ENCODE results near the gene MTCL1.

The MTCL1 gene

GRCh38 chr18:8793445-8794155, 88.2 kb downstream of the MTCL1 start:
- DNase-seq (ENCODE audit: low read depth): no peak

GRCh38 chr18:8794156-8794933, 89.0 kb downstream of the MTCL1 start:
- no peak for DNase-seq (ENCODE audit: low read depth)

GRCh38 chr18:8794934-8795280, 89.6 kb downstream of the MTCL1 start:
- no peak for DNase-seq (ENCODE audit: low read depth)

- DNase-seq (ENCODE audit: low read depth): no peak
These were observed 90.4 kb downstream of the MTCL1 start for GRCh38 chr18:8795586-8796325.

- DNase-seq (ENCODE audit: low read depth): no peak
These were observed 91.8 kb downstream of the MTCL1 start for GRCh38 chr18:8797206-8797605.

- no peak for DNase-seq (ENCODE audit: low read depth)
These were observed 93.6 kb downstream of the MTCL1 start for GRCh38 chr18:8799001-8799400.

- no peak for DNase-seq (ENCODE audit: low read depth)
These were observed 94.5 kb downstream of the MTCL1 start for GRCh38 chr18:8799596-8800441.

- no peak for DNase-seq (ENCODE audit: low read depth)
These were observed 95.1 kb downstream of the MTCL1 start for GRCh38 chr18:8800445-8800844.

- no peak for DNase-seq (ENCODE audit: low read depth)
These were observed 95.5 kb downstream of the MTCL1 start for GRCh38 chr18:8800876-8801262.

GRCh38 chr18:8801263-8801901, 96.0 kb downstream of the MTCL1 start:
- DNase-seq (ENCODE audit: low read depth): no peak

GRCh38 chr18:8802017-8802672, 96.8 kb downstream of the MTCL1 start:
- DNase-seq (ENCODE audit: low read depth): no peak

- DNase-seq (ENCODE audit: low read depth): no peak
These were observed 97.9 kb downstream of the MTCL1 start for GRCh38 chr18:8803063-8803795.

GRCh38 chr18:8803957-8804356, 98.6 kb downstream of the MTCL1 start:
- DNase-seq (ENCODE audit: low read depth): no peak

GRCh38 chr18:8805552-8805951, 100.2 kb downstream of the MTCL1 start:
- no peak for DNase-seq (ENCODE audit: low read depth)

- no peak for DNase-seq (ENCODE audit: low read depth)
These were observed 100.9 kb downstream of the MTCL1 start for GRCh38 chr18:8806100-8806797.

- DNase-seq (ENCODE audit: low read depth): no peak
These were observed 101.6 kb downstream of the MTCL1 start for GRCh38 chr18:8806798-8807487.

- DNase-seq (ENCODE audit: low read depth): no peak
These were observed 102.1 kb downstream of the MTCL1 start for GRCh38 chr18:8807488-8807805.

- DNase-seq (ENCODE audit: low read depth): no peak
These were observed 102.6 kb downstream of the MTCL1 start for GRCh38 chr18:8808001-8808400.

- DNase-seq (ENCODE audit: low read depth): no peak
These were observed 104.2 kb downstream of the MTCL1 start for GRCh38 chr18:8809514-8809913.

Measured in activated T-helper 9 cell treated with anti-CD3 and anti-CD28 coated beads, Interleukin-2, amount 50 U/mL, for 16 hours (primary cell).